BJ (cell line): ENCODE data around the gene CTIF. TPM values are rescaled to one million over a fixed set of nuclear protein-coding genes. Genes with fewer than 3 reads are reported as not detected.

ENCODE experiments used
- CTCF ChIA-PET: fragments of 350-600 bp; formaldehyde crosslinking; extraction: SDS; loops from one replicate; lab custom pipeline; 2021; ENCODE audit warnings: antibody characterized with exemption, inconsistent platforms; lab: Yijun Ruan, JAX
- POLR2A ChIA-PET: fragments of 300-600 bp; sonication (Branson Sonifier 250); formaldehyde crosslinking; extraction: SDS; loops from one replicate; lab custom pipeline; 2021; ENCODE audit warnings: antibody characterized with exemption; lab: Charles Lee
- DNase-seq: peaks from one replicate; pipeline ENCODE4 v3.0.0-alpha.2; 2011; ENCODE audit warnings: low read depth
- H3K27me3 ChIP-seq: 2 replicates; pipeline ENCODE4 v1.6.0; 2011; ENCODE audit warnings: low read length; ENCODE audit not compliant: control insufficient read depth, insufficient read depth
- H3K36me3 ChIP-seq: 2 replicates; pipeline ENCODE4 v1.5.1; 2011; ENCODE audit warnings: low read length; ENCODE audit not compliant: control insufficient read depth, insufficient read depth
- H3K4me3 ChIP-seq: 2 replicates; pipeline ENCODE4 v1.5.1; 2011; ENCODE audit warnings: low read depth, mild to moderate bottlenecking, control low read depth, low read length
- polyA plus RNA-seq: library from polyadenylated mRNA; depleted of rRNA; stranded (reverse); fragments of >200 nt; gene quantifications from 2 replicates; pipeline ENCODE4 v1.2.3, GENCODE V29; 2011
- TF ChIP-seq, protein P1 (sequence below): IDR thresholded peaks from 2 replicates; pipeline ENCODE4 v1.5.1; 2011; ENCODE audit warnings: low read depth, mild to moderate bottlenecking, control low read depth, inconsistent platforms, low read length, moderate library complexity; ENCODE audit not compliant: insufficient read depth

CTIF gene
- polyA plus RNA-seq, 1 experiment, result 105 TPM

- Histone ChIP-seq H3K4me3 (no peak overlapping the region), H3K27me3 (no peaks in the 10 kb centered on the region), H3K36me3 (peaks cover 11% of the 10 kb centered on the region; the same call in 1 of the 2 replicates)
- no peak for DNase-seq
- POLR2A ChIA-PET, result no interaction called here
- CTCF ChIA-PET, result interaction anchor here (0.5 kb wide), 1 partner anchor 474 kb away, joined by 3 read pairs; no protein-coding TSS in a partner anchor
- TF ChIP-seq, protein P1, sequence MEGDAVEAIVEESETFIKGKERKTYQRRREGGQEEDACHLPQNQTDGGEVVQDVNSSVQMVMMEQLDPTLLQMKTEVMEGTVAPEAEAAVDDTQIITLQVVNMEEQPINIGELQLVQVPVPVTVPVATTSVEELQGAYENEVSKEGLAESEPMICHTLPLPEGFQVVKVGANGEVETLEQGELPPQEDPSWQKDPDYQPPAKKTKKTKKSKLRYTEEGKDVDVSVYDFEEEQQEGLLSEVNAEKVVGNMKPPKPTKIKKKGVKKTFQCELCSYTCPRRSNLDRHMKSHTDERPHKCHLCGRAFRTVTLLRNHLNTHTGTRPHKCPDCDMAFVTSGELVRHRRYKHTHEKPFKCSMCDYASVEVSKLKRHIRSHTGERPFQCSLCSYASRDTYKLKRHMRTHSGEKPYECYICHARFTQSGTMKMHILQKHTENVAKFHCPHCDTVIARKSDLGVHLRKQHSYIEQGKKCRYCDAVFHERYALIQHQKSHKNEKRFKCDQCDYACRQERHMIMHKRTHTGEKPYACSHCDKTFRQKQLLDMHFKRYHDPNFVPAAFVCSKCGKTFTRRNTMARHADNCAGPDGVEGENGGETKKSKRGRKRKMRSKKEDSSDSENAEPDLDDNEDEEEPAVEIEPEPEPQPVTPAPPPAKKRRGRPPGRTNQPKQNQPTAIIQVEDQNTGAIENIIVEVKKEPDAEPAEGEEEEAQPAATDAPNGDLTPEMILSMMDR, result no peak
Observed at GRCh38 chr18:48842259-48843061, 303.6 kb downstream of the CTIF start.

DNA sequence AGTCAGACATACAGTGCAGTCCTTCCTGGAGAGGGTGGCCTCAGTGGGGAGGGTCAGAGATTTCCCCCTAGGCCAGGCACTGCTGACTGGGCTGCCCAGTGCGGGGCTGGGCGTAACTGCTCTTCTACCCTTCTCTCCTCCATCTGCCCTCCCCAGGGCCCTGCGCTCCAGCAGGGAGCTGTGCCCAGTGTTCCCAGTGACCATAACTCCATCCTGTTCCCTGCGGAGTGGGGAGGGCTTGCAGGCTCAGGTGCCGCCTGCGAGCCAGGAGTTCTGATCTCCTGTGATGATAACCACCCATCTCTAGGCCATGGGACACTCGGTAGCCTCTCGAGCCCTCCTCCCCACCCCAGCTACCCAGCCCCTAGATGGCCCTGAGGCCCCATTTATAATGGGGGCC, 304.3 kb downstream of the CTIF start:
- ChIA-PET POLR2A (no interaction called here), CTCF (no interaction called here)
- Histone ChIP-seq H3K27me3 (no peaks in the 10 kb centered on the region), H3K36me3 (peaks cover 11% of the 10 kb centered on the region; the same call in 1 of the 2 replicates), H3K4me3 (no peak overlapping the region)
- TF ChIP-seq, protein P1, result no peak
- DNase-seq, result no peak

DNA sequence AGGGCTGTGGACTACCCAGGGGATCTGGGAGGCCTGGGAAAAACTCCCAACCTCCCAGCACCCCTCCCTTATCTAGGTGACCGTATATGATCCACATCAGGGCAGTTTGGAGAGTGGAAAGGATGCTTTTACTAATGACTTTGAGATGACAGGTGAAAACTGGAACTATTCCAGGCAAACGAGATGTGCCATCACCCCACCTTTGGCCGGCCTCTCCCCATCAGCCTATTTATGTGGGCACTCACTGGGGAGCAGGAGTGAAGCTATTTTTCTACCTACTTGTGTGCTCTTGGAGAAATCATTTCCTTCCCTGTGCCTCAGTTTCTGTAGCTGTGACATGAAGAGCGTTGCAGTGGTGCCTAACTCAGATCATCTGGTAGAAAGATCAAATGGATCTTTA, 304.8 kb downstream of the CTIF start:
- DNase-seq, result no peak
- ChIA-PET CTCF (no interaction called here), POLR2A (no interaction called here)
- H3K4me3 ChIP-seq, result no peak overlapping the region
- no peaks in the 10 kb centered on the region for H3K27me3 ChIP-seq
- peaks cover 8% of the 10 kb centered on the region; the same call in 1 of the 2 replicates for H3K36me3 ChIP-seq
- TF ChIP-seq, protein P1, result no peak

DNA sequence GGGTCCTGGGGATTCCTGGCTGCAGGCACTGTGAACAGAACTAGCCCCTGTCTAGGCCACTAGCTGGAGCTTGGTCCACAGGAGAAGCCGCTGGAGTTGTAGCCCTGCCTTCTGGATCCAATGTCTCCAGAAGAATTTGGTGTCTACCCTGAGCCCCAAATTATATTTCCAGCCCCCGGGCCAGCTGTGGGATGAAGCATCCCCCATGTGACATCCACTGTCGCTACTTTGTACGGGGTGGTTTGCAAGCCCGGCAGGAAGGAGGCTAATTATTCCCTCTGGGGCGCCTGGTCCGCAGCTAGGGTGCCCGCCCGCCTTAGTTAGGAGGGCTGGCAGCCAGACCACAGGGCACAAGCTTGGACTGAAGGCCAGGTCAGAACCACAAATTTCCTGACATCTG, 305.4 kb downstream of the CTIF start:
- H3K27me3 ChIP-seq, result no peaks in the 10 kb centered on the region
- DNase-seq, result no peak
- POLR2A ChIA-PET, result no interaction called here
- H3K4me3 ChIP-seq, result no peak overlapping the region
- TF ChIP-seq, protein P1, result no peak
- H3K36me3 ChIP-seq, result 0 out of 2 replicates have a peak, but pooled peaks cover 8% of the 10 kb centered on the region
- CTCF ChIA-PET, result no interaction called here

- no peaks in the 10 kb centered on the region for H3K27me3 ChIP-seq
- TF ChIP-seq, protein P1, result no peak
- DNase-seq, result no peak
- POLR2A ChIA-PET, result no interaction called here
- CTCF ChIA-PET, result no interaction called here
- H3K4me3 ChIP-seq, result no peak overlapping the region
- 0 out of 2 replicates have a peak, but pooled peaks cover 8% of the 10 kb centered on the region for H3K36me3 ChIP-seq
Observed at GRCh38 chr18:48845174-48845573, 306.3 kb downstream of the CTIF start.
